G401 (cell line): ENCODE data around the gene MSMB. TPM values are rescaled to one million over a fixed set of nuclear protein-coding genes. Genes with fewer than 3 reads are reported as not detected.
"Not testable (repeated sequence)": the region's sequence is repeated elsewhere in the genome, so short reads cannot be mapped to it uniquely, and the experiment has no call there.

ENCODE experiments used
- DNase-seq: peaks from one replicate; pipeline ENCODE4 v3.0.0-alpha.2; 2015; ENCODE audit warnings: low spot score
- in situ Hi-C: cut with HindIII; loops from 2 replicates; pipeline ENCODE4 v1.10.0; 2016; ENCODE audit warnings: low sequenced_read_pairs, mixed read lengths
- total RNA-seq: library from RNA; depleted of rRNA; stranded (reverse); fragments of >200 nt; shearing (Covaris generic); gene quantifications from 2 replicates; pipeline ENCODE4 v1.2.3, GENCODE V29; 2014

MSMB gene
- total RNA-seq, 1 experiment from 2014 or later = not detected

DNA sequence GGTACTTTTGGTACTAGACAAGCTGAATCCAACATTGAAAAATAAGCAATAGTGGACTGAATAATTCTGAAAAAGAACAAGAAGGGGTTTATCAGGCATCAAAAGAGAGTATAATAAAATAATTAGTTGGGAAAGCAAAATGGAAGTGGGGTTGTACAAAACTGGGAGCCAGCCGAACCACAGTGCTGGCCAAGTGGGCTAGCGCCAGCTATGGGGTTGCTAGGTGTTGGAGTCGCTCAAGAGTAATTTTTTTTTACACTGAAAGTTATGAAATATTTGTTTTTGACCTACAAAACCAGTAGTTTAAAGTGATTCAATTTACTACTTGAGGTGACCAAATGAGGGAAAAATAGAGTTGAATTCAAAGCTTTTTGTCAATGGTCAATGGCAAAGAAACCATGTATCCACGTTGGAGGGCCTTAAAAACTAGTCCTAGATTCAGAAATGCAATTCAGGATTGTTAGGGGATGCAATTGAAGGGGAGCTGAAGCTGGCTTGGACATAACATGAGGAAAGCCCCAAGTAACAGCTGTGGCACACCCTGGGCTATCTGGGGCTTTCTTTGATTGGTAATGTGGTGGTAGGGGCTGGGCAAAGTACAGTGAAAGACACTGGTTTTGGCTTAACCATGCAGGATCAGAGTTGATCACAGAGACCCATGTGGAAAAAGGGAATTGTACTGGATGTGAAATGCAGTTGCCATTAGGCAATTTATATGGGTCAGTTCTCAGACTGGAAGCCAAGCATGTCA is 28.3 kb upstream of the MSMB start:
- in situ Hi-C loops = no loop called here

DNA sequence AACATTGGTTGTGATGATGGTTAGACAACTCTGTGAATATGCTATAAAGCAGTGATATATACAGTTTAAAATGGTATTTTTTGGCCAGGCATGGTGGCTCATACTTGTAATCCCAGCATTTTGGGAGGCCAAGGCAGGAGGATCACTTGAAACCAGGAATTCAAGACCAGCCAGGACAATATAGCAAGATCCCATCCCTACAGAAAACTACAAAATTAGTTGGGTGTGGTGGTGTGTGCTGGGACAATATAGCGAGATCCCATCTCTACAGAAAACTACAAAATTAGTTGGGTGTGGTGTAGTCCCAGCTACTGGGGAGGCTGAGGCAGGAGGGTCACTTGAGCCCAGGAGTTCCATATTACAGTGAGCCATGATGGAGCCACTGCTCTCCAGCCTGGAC is 27.5 kb upstream of the MSMB start:
- in situ Hi-C loops = no loop called here
- DNase-seq = no peak

More for the DNA sequence above, 28.3 kb upstream of the MSMB start:
- no peak for DNase-seq

DNA sequence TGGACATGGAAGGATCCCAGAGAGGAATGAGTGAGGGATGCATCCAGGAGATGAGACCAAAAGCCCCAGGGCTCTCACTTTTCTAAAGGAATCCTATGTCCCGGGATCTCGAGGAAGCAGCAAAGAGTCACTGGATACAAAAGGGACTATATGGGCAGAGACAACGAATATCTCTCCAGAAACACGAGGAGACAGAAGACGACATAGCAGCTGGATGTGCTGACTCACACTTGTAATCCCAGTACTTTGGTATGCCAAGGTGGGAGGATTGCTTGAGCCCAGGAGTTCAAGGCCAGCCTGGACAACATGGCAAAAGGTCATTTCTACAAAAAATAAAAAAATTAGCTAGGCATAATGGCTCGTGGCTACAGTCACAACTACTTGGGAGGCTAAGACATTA is 24.7 kb upstream of the MSMB start:
- no peak for DNase-seq
- in situ Hi-C loops = no loop called here

DNA sequence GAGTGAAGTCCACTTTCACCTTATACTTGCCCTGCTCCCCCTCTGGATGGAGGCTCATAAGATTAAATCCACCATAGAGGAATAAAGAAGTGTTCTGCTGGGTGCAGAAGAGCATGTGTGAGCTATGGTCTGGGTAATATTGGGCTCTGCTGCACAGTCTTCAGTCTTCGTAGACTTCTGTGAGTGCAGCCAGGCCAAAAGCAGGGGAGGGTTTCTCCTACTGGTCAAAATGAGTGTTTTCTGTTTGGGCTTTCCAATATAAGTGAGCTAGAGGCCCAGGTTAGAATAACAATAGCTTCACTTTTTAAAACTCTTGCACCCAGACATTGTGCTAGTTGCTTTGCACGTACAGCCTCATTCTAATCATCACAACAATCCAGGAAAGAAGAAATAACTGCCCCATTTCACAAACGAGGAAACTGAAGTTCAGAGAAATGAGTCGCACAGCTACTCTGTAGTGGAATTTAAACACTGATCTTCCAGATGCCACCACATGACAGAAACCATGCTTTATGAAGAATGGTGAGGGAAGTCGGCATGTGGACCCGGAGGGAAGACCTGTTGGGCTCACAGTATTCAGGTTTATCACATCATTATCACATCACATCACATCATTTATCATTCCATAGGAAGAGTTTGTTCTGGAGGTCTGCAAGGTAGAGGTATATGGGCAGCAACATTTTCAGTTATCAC is 23.8 kb upstream of the MSMB start:
- in situ Hi-C loops = no loop called here
- no peak for DNase-seq

DNA sequence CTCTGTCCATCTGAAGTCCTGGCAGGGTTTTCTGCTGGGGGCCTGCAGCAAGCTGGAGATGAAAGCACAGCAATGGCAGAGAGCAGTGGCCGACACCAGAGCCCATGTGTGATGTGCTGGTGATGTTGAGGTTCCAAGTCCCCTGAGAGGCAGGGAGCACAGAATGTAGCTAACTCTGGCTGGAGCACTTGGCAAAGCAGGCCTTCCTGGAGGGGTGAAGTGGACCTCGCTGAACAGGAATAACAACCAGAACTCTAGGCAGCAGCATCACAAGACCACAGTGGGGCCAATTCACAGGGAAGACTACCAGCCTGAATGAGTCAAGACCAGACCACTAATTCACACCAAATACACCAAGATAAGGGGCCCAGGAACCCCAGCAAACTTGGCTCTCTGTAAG is 22.8 kb upstream of the MSMB start:
- in situ Hi-C loops = no loop called here
- DNase-seq = no peak

DNA sequence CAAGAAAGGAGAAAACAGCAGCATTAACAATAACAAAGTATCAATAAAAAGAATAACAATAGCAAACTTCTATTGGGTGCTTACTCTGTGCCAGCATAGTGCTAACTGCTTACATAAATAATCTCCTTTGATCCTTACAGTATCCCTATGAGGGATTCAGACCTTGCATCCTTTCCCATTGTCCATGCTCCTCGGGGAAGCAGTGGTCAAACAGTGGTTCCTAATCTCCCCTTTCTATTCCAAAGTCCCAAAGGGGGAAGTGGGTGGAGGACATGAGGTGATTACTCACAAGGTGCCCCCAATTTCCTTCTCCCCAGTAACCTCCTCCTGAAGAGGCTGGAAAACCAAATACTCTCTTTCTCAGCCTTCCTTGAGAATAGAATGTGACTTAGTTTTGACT is 22.0 kb upstream of the MSMB start:
- no peak for DNase-seq
- in situ Hi-C loops = no loop called here

DNA sequence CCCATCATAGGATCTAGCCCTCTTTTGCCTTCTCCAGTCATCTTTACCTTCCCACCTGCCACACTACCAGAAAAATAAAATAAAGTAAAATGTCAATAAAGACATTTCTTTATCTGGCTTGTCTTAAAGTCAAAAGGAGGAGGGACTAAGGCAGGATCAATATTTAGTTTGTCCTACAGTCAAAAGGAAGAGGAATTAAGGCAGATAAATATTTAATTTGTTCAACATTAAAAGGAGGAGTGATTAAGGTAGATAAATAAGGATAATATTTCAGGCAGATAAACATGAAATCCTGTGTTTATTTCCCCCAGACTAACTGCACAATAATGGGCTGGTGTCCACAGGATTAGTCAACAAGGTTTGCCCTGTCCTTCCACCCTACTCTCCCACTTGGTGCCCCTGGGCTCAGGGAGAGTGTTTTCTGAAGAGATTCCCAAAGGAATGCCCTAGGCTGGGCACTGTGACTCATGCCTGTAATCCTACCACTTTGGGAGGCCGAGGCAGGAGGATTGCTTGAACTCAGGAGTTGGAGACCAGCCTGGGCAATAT is 18.3 kb upstream of the MSMB start:
- DNase-seq = no peak

DNA sequence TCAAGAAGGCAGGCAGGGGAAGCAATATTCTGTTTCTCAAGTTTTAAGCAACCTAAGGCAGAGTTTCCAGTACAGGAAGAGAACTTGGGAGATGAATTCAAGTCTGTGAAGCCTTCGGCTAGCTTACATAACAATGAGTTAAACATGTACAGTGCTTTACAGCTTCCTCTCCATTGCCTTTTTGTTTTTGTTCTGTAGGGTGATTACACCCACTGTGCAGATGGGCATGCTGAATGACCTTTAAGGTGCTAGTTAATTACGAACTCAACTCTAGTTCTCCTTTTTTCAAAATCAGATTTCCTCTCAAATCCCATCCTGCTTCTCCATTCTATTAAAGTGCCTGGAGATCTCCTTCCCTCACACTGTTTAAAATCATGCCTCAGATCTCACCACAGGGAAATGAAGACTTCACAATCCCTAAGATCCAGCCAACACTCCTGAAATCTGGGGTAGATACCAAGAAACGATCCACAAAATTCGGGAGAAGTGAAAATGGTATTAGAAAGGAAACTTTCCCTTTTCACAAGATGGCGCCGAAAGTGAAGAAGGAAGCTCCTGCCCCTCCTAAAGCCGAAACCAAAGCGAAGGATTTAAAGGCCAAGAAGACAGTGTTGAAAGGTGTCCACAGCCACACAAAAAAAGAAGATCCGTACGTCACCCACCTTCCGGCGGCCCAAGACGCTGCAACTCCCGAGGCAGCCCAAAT is 16.8 kb upstream of the MSMB start:
- DNase-seq = no peak
- in situ Hi-C loops = no loop called here

More for the DNA sequence above, 18.3 kb upstream of the MSMB start:
- in situ Hi-C loops = no loop called here

DNA sequence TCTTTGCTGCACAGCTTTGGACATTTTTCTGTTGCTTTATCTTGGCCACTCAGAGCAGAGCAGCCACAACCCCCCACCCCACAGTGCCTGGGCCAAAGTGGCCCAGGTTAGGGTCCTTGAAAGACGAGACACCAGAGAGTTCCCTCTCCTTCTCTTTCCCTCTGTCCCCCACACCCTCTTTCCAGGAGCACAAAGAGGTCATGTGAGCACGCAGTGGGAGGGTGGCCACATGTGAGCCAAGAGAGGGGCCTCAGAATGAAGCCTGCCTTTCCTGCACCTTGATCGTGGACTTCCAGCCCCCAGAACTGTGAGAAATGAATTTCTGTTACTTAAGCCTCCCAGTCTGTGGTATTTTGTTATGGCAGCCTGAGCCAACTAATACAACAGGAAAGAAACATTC is 14.6 kb upstream of the MSMB start:
- no peak for DNase-seq
- in situ Hi-C loops = no loop called here

DNA sequence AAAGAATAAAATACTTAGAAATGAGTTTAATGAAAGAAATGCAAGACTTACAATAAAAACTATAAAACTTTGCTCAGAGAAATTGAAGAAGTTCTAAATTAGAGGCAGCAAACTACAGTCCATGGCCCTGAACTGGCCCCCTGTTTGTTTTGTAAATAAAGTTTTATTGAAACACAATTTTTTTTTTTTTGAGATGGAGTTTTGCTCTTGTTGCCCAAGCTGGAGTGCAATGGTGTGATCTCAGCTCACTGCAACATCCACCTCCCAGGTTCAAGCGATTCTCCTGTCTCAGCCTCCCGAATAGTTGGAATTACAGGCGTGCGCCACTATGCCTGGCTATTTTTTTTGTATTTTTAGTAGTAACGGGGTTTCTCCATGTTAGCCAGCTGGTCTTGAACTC is 11.9 kb upstream of the MSMB start:
- DNase-seq, in situ Hi-C loops: not testable (repeated sequence)

DNA sequence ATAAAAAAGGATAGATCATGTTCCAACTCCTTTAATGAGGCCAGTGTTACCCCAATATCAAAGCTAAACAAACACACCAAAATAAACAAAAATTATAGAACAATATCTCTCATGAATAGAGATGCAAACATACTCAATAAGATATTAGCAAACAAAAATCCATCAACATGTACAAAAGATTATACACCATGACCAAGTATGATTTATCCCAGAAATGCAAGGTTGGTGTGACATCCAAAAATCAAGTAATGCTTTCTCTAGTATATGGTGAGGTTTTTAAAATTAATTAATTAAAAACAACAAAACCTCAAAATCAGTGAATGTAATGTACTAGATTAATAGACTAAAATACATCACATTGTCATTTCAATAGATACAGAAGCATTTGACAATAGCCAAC is 11.0 kb upstream of the MSMB start:
- in situ Hi-C loops = no loop called here
- no peak for DNase-seq

DNA sequence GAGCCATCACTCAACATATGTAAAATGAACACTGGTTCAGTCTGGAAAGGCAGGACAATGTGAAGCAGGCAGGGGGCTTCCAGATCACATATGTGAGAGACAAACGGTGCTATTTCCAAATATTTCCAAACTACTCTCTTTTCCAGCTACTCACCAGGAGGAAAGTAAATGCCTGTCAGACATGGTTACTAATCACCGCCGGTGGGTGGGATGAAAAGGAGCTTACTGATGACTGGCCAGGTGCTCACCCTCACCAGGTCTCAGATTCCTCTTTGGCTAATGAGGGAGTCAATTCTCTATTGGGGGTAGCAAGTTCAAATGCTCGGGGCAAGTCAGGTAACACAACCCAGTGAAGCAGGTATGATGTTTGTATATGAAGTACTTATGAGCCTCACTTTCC is 9.7 kb upstream of the MSMB start:
- DNase-seq = no peak
- in situ Hi-C loops = no loop called here

DNA sequence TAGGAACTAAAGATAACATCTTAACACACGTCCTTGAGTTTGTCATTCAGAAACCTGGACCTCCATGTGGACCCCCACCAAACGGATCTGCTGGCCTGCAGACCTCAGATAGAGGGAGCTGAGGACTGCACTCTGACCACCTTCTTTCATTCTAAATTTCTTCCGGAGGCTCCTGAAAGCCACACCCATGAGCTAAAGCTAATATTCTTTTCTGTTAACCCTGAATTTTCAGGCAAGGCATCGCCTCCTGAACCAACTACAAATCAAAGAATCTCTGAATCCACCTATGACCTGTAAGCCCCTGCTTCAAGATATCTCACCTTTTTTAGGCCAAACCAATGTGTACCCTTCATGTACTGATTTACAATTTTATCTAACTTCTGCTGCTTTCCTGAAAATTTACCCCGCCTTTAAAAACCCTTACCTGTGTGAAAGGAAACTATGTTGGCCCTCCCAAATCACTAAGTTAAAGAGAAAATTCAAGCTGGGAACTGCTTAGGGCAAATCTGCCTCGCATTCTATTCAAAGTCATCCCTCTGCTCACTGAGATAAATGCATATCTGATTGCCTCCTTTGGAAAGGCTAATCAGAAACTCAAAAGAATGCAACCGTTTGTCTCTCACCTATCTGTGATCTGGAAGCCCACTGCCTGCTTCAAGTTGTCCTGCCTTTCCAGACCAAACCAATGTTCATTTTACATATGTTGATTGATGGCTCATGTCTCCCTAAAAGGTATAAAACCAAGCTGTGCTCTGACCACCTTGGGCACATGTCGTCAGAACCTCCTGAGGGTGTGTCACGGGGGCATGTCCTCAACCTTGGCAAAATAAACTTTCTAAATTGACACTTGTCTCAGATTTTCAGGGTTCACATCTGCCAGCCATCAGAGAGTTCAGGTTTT is 7.7 kb upstream of the MSMB start:
- no peak for DNase-seq

DNA sequence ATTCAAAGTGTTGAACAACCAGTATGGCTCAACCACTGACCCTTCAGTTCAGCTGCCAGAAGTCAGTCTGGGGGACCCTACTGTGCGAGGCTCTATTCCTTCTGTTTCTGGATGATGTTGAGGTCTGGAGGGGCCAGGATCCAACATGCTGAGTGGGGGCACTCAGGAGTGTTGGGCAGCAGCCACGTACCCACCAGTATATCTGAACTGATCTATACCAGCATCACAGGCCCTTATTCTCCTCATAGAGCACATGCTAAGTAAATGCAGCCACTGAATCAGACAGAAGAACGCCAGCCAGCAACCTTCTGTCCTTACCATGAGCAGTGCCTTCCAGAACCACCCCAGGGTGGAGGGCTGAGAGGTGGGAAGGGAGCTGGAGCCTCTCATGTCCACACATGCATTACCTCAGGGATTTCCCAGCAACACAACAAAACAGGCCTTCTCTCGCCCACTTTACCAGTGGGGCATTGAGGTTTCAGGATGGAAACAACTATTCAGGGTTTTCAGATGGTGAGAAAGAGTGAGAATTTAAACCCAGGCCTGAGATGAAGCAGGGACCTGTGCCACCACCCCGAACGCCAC is 6.8 kb upstream of the MSMB start:
- no peak for DNase-seq
- in situ Hi-C loops = no loop called here

More for the DNA sequence above, 7.7 kb upstream of the MSMB start:
- in situ Hi-C loops = no loop called here

DNA sequence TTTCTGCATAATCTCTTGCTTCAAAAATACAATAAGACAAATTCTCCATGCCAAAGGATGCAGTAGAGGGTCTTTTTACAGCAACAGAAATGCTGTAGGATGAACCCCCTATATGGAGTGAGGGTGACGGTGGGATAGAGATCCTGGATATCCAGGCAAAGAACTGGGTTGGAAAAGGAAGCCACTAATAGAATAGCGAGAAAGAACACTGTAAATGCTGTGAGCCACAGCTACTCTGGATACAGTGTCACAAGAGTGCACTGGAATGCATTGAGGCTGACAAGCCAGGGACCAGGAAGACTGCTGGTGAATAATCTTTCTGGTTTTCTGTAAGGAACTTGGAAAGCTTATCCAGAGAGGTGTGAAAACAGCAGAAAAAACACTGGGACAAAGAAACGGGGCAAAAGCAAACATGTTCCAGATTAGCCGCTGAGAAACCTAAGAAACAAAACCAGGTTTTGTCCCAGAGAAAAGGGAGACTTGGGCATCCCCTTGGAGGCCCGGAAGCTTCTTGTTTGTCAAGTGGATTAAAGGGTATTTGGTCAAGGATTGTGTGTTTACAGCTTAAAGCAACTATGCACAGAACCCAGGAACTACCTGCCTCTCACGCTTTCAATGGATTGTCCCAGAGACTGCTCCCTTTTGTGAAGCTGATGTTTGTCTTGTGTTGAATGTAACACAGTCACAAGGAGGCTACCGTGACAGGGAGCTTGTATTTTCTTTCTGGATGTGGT is 6.2 kb upstream of the MSMB start:
- in situ Hi-C loops = no loop called here

DNA sequence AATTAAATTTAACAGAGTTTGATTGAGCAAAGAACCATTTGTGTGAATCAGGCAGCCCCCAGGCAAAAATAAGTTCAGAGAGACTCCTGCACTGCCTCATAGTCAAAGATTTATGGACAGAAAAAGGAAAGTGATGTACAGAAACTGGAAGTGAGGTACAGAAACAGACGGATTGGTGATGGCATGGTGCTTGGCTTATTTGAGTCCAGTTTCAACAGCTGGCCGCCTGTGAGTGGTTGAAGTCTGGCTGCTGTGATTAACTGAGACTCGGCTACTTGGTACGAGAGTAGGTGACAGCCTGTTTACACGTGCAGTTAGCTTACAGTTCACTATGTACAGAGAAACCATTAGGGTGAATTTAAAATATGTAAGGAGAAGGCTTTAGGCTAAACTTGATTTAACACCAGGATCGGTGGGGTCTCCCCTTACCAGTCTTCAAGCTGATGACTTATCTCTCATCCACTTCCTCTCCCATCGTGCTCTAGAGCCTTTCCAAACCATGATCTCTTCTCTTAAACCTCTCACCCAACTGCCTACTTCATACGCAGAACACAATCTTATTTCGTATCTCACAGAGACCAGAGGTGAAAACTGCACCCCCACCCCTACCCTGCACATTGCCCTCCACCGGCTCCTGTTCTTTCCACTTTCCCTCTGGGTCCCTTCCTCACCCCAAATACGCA is 5.0 kb upstream of the MSMB start:
- no peak for DNase-seq
- in situ Hi-C loops = no loop called here

More for the DNA sequence above, 6.2 kb upstream of the MSMB start:
- DNase-seq = no peak

DNA sequence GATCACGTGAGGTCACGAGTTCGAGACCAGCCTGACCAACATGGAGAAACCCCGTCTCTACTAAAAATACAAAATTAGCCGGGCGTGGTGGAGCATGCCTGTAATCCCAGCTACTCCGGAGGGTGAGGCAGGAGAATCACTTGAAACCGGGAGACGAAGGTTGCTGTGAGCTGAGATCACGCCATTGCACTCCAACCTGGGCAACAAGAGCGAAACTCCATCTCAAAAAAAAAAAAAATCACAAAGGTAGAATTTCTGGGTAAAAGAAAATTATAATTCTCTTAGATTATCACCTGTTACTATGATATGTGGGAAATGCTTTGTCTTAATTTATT is 3.4 kb upstream of the MSMB start:
- in situ Hi-C loops, DNase-seq: not testable (repeated sequence)

DNA sequence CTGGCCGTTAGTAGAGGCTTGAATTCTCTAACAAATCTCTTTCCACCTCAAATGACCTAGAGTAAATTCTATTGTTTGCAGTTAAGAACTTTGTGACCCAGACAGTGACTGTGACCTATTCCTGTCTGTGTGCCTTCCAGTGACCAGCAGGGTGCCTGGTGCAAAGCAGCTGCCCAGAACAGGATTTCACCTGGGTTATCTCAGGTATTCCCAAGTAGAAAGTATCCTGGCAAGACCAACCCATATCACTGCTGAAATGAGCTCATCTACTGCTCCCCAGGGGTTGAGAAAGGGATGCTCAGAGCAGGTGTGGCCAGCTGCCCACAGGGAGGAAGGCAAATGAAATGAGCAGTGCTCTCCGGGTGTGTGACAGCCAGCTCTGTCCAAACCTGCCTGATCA is 2.1 kb upstream of the MSMB start:
- DNase-seq = no peak
- in situ Hi-C loops = no loop called here
